ENCODE measurements around the gene AKR1C4. TPM values are rescaled to one million over a fixed set of nuclear protein-coding genes. Genes with fewer than 3 reads are reported as not detected.

AKR1C4 gene
- total RNA-seq, 1 donor from 2014 or later, result 292 TPM

DNA sequence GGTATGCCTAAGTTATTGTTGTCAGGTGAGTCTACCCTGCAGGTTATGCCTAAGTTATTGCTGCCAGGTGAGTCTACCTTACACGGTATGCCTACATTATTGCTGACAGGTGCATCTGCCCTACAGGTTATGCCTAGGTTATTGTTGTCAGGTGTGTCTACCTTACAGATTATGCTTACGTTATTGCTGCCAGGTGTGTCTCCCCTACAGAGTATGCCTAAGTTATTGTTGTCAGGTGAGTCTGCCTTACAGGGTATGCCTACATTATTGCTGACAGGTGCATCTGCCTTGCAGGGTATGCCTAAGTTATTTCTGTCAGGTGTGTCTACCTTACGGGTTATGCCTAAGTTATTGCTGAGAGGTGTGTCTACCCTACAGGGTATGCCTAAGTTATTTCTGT is 64.2 kb downstream of the AKR1C4 start:
- DNase-seq (ENCODE audit: low spot score) (no peak), ATAC-seq (no peak)

DNA sequence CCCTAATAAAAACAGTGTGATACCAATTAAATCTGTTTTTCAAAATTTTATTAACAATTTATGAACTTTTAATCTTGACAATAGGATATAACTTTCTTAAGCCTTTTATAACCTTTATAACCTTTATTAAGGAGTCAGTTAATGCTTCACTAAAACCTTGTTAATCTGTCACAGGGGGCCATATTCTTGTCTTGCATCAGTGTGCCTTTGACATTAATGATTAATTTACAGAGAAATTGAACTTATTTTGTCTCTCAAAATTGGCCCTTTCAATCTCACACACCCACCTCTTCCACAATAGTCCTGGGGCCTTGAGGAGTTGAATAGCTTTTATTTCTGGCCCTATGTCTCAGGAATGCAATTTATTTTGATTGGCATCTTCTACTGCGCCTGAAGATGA is 68.5 kb downstream of the AKR1C4 start:
- DNase-seq (ENCODE audit: low spot score) (no peak), ATAC-seq (peak; percentile 29)

DNA sequence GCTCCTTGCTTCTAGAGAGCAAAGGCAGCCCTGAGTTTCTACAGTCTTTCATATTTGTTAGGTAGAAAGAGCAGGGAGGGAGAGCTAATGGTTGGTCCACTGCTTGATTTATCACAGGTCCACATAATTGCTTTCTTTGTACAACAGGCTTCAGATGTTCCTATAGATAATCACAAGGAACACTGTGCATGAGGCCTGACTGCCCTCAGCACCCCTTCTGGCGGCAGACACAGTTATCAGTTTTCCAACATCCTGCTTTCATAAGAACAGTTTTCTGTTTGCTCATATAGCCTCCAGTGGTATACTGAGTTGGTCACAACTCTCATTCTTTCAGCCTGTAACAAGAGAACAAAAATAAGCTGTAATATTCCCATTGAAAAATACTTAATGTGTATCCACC is 69.7 kb downstream of the AKR1C4 start:
- DNase-seq (ENCODE audit: low spot score) (no peak), ATAC-seq (no peak)

DNA sequence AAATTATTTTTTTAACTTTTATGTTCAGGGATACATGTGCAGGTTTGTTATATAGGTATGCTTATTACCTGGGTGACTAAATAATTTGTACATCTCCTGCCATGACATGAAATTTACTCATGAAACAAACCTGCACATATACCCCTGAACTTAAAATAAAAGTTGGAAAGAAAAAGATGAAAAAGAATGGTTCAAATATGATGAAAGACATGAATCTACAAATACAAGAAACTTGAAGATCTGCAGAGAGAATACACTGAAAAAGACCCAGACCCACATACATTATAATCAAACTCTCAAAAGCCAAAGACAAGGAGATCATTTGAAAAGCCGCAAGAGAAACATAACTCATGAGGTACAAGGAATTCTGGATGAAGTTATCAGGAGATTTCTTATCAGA is 70.2 kb downstream of the AKR1C4 start:
- ATAC-seq (no peak), DNase-seq (ENCODE audit: low spot score) (no peak)

DNA sequence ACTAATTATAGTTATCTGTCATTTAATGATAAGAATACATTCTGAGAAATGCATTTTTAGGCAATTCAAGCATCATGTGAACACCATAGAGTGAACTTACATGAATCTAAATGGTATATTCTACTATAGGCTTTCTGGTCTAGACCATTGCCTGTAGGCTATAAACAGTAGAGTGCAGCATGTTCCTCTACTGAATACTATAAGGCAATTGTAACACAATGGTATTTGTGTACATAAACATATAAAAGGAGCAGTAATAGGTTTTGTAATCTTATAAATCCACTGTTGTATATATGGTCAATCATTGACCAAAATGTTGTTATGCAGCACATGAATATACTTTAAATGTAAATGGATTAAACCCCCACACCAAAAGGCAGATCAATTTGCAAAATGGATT is 71.6 kb downstream of the AKR1C4 start:
- DNase-seq (ENCODE audit: low spot score) (no peak), ATAC-seq (no peak)

Other genes with a start within 250 kb of the AKR1C4 start
- gene AKR1C1, start 233.4 kb upstream of the AKR1C4 start, total RNA-seq, result 379 TPM
- 1,010 TPM for gene AKR1C2, start 193.0 kb upstream of the AKR1C4 start, total RNA-seq
- 327 TPM for gene AKR1C3, start 102.4 kb upstream of the AKR1C4 start, total RNA-seq
- gene AKR1C8, start 11.7 kb upstream of the AKR1C4 start, total RNA-seq, result 24.7 TPM
- gene UCN3, start 168.1 kb downstream of the AKR1C4 start, total RNA-seq, result not detected
- not detected for gene TUBAL3, start 208.0 kb downstream of the AKR1C4 start, total RNA-seq
- gene NET1, start 215.7 kb downstream of the AKR1C4 start, total RNA-seq, result 58.9 TPM